ENCODE results near the gene EMC10. TPM values are rescaled to one million over a fixed set of nuclear protein-coding genes. Genes with fewer than 3 reads are reported as not detected.

The EMC10 gene
- total RNA-seq, 2 donors from 2014 or later: 112 to 163 TPM

DNA sequence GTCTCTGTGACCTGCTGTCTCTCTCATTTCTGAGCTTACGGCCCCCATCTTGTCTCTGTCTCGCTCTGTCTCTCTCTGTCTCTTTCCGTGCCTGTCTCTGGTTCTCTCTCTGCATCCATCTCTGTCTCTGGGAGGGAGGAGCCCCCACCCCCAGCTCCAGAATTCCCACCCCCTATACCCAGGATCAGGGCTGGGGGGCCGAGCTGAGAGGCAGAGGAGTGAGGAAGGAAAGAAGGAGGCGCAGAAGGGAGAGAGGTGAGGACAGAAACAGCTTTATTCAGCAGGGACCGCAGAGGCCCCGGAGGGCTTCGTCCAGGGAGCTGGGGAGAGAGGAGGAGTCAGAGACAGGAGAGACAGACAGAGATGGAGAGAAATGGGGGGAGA, 20.7 kb downstream of the EMC10 start:
- TF ChIP-seq, protein P1, sequence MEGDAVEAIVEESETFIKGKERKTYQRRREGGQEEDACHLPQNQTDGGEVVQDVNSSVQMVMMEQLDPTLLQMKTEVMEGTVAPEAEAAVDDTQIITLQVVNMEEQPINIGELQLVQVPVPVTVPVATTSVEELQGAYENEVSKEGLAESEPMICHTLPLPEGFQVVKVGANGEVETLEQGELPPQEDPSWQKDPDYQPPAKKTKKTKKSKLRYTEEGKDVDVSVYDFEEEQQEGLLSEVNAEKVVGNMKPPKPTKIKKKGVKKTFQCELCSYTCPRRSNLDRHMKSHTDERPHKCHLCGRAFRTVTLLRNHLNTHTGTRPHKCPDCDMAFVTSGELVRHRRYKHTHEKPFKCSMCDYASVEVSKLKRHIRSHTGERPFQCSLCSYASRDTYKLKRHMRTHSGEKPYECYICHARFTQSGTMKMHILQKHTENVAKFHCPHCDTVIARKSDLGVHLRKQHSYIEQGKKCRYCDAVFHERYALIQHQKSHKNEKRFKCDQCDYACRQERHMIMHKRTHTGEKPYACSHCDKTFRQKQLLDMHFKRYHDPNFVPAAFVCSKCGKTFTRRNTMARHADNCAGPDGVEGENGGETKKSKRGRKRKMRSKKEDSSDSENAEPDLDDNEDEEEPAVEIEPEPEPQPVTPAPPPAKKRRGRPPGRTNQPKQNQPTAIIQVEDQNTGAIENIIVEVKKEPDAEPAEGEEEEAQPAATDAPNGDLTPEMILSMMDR (IDR thresholded peaks at IDR 0.05): no peak
- Histone ChIP-seq H3K4me3 (no peak overlapping the region), H3K36me3 (no peaks in the 10 kb centered on the region), H3K27me3 (no peaks in the 10 kb centered on the region), H3K27ac (no peak overlapping the region), H3K9me3 (no peaks in the 10 kb centered on the region), H3K4me1 (no peaks in the 10 kb centered on the region), H3K9ac (ENCODE audit: low read depth in 2 of 2, low read length in 2 of 2) (no peak overlapping the region)
- DNase-seq: no peak
- intact Hi-C loops (cut with DNase I): no loop called here

DNA sequence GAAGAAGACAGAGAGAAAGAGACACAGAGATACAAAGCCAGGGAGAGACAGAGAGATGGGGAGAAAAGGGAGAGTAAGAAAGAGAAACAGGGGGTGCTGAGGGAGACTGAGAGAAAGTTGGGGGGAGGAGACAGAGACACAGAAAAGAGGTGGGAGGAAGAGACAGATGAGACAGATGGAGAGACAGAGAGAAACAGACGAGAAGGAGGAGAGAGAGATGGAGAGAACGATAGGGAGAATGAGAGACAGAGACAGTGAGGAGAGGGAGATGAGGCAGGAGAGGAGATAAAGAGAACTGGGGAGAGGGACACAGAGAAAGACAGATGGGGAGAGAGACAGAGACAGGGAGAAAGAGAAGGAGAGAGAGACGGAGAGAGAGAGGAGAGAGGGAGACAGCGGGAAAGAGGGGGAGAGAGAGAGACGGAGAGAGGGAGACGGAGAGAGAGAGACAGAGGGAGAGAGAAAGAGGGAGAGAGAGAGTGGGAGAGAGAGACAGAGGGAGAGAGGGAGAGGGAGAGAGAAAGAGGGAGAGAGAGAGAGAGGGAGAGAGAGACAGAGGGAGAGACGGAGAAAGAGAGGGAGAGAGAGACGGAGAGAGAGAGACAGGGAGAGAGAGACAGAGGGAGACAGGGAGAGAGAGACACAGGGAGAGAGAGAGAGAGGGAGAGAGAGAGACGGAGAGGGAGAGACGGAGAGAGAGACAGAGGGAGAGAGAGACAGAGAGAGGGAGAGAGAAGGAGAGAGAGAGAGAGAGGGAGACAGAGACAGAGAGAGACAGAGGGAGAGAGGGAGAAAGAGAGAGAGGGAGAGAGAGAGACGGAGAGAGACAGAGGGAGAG, 22.1 kb downstream of the EMC10 start:
- TF ChIP-seq, protein P1 (IDR thresholded peaks at IDR 0.05): no peak
- Histone ChIP-seq H3K4me3 (no peak overlapping the region), H3K4me1 (no peaks in the 10 kb centered on the region), H3K9ac (ENCODE audit: low read depth in 2 of 2, low read length in 2 of 2) (no peak overlapping the region), H3K27ac (no peak overlapping the region), H3K27me3 (no peaks in the 10 kb centered on the region), H3K9me3 (no peaks in the 10 kb centered on the region), H3K36me3 (no peaks in the 10 kb centered on the region)
- intact Hi-C loops (cut with DNase I): no loop called here
- no peak for DNase-seq

DNA sequence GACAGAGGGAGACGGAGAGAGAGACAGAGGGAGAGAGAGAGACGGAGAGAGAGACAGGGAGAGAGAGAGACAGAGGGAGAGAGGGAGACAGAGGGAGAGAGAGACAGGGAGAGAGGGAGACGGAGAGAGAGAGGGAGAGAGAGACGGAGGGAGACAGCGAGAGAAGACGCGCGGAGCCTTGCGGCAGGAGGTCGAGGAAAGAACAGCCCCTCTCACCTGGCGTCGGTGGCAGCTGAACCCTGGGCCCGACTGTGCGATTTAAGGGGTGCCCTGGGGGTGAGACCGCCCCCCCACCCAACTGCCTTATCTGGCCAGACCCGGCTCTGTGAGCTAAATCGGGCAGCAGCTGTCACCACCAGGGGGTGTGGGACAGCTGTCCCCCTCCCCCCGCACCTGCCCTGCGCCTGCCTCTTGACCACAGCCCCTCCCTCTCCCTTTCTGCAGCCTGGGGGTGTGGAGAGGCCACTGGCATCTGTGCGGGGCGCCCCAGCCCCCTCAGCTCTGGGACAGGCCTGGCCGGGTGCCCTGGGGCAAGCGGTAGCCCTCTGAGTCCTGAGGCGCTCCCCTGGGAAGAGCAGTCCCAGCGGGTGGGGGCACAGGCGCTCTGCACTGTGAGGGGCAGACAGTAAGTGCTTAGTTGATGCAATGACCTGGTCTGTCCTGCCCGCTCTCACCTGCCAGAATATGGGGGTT, 23.9 kb downstream of the EMC10 start:
- Histone ChIP-seq H3K4me3 (no peak overlapping the region), H3K4me1 (no peaks in the 10 kb centered on the region), H3K27ac (no peak overlapping the region), H3K9me3 (no peaks in the 10 kb centered on the region), H3K9ac (ENCODE audit: low read depth in 2 of 2, low read length in 2 of 2) (no peak overlapping the region), H3K36me3 (no peaks in the 10 kb centered on the region), H3K27me3 (no peaks in the 10 kb centered on the region)
- DNase-seq: no peak
- intact Hi-C loops (cut with DNase I): no loop called here
- TF ChIP-seq, protein P1 (IDR thresholded peaks at IDR 0.05): no peak

DNA sequence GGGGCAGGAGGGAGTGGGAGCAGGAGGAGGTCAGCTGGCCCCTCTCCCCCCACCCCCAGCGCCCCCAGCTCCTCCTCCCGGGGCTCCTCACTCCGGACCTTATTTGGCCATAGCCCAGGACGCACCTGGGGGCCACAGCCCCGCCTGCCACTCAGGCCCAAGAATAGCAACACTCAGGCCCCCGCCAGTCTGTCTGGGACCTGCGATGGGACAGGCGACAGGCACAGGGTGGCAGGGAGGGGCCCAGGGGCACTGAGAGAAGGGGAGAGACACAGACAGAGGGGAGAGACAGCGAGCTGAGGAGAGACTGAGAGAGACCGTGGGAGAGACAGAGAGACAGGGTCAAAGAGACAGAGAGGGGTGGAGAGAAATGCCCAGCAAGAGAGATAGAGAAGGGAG, 24.4 kb downstream of the EMC10 start:
- TF ChIP-seq, protein P1 (IDR thresholded peaks at IDR 0.05): no peak
- no peak for DNase-seq

DNA sequence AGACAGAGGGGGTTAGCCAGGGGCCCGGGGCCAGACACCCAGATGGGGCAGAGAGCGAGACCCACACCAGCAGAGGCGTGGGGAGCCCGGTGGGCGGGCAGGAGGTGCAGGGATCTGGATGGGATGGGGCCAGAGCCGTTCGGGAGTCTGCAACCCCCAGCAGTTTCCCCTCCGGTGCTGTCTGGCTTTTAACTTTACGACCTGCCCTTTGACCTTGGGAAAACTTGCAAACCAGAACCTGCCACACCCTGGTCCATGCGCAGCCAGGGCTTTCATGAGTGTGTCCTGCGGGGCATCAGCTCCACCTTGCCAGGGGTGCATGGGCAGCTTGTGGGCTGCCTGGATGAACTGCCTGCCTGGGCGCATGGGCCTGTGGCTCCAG, 24.9 kb downstream of the EMC10 start:
- Histone ChIP-seq H3K4me3 (no peak overlapping the region), H3K36me3 (no peaks in the 10 kb centered on the region), H3K9me3 (no peaks in the 10 kb centered on the region), H3K27ac (no peak overlapping the region), H3K9ac (ENCODE audit: low read depth in 2 of 2, low read length in 2 of 2) (no peak overlapping the region), H3K4me1 (no peaks in the 10 kb centered on the region), H3K27me3 (no peaks in the 10 kb centered on the region)
- TF ChIP-seq, protein P1 (IDR thresholded peaks at IDR 0.05): no peak
- peak; percentile 44 for DNase-seq
- intact Hi-C loops (cut with DNase I): no loop called here

More for the DNA sequence above, 24.4 kb downstream of the EMC10 start:
- no peaks in the 10 kb centered on the region for H3K27me3 ChIP-seq
- no peaks in the 10 kb centered on the region for H3K9me3 ChIP-seq
- intact Hi-C loops (cut with DNase I): no loop called here
- H3K9ac ChIP-seq (ENCODE audit: low read depth in 2 of 2, low read length in 2 of 2): no peak overlapping the region
- no peaks in the 10 kb centered on the region for H3K4me1 ChIP-seq
- no peak overlapping the region for H3K27ac ChIP-seq
- no peak overlapping the region for H3K4me3 ChIP-seq
- no peaks in the 10 kb centered on the region for H3K36me3 ChIP-seq
